Heart right ventricle (tissue), 16 donors: ENCODE data around the gene GPATCH8. TPM values are rescaled to one million over a fixed set of nuclear protein-coding genes. Genes with fewer than 3 reads are reported as not detected.
"Not testable (repeated sequence)": the region's sequence is repeated elsewhere in the genome, so short reads cannot be mapped to it uniquely, and the experiment has no call there.

Experiments
- ATAC-seq, 8 donors: fragments of 200-7000 bp; cut with Tn5 transposase; one replicate each; pipeline ENCODE4 v1.9.1; 2020; ENCODE audit warnings: mild to moderate bottlenecking in 8 of 8, moderate library complexity in 8 of 8, moderate number of reproducible peaks in 1 of 8
- DNase-seq, 2 donors: peaks; one replicate each; pipeline ENCODE4 v3.0.0-alpha.2; 2020
- H3K27ac ChIP-seq, 10 donors: fragments of 200-600 bp; sonication (generic) in 2 of 10; one replicate each; pipeline versions ENCODE4 v1.5.0 to v1.8.0; 2020 to 2022; ENCODE audit warnings: mild to moderate bottlenecking in 3 of 10
- H3K27me3 ChIP-seq, 7 donors: fragments of 200-600 bp; one replicate each; pipeline ENCODE4 v1.8.0; 2021 to 2022; ENCODE audit warnings: mild to moderate bottlenecking in 2 of 7
- H3K36me3 ChIP-seq, 9 donors: fragments of 200-600 bp; sonication (generic) in 1 of 9; one replicate each; pipeline versions ENCODE4 v1.5.0 to v1.8.0; 2020 to 2022; ENCODE audit warnings: mild to moderate bottlenecking in 2 of 9
- H3K4me1 ChIP-seq, 9 donors: fragments of 200-600 bp; sonication (generic) in 1 of 9; one replicate each; pipeline versions ENCODE4 v1.5.0 to v1.8.0; 2020 to 2022; ENCODE audit warnings: mild to moderate bottlenecking in 4 of 9
- H3K4me3 ChIP-seq, 10 donors: fragments of 200-600 bp; sonication (generic) in 2 of 10; one replicate each; pipeline versions ENCODE4 v1.5.0 to v1.8.0; 2020 to 2022; ENCODE audit warnings: mild to moderate bottlenecking in 7 of 10, moderate library complexity in 2 of 10
- H3K9me3 ChIP-seq, 11 donors: fragments of 200-600 bp in 10 of 11; sonication (generic) in 2 of 11; one replicate each; pipeline versions ENCODE4 v1.5.0 to v1.8.0; 2013 to 2022; ENCODE audit warnings: mild to moderate bottlenecking in 2 of 11, control low read depth in 1 of 11, moderate library complexity in 1 of 11
- CTCF ChIP-seq, 9 donors: fragments of 200-600 bp; sonication (generic) in 2 of 9; IDR thresholded peaks; one replicate each; pipeline versions ENCODE4 v1.5.0 to v1.8.0; 2021 to 2022; ENCODE audit warnings: antibody characterized with exemption in 9 of 9, mild to moderate bottlenecking in 5 of 9, moderate library complexity in 1 of 9
- WGBS, 2 donors: extraction: QIAGEN DNeasy Blood & Tissue Kit; methylation state at CpG; one replicate each; pipeline ENCODE4 v1.1.7; 2013; ENCODE audit warnings: inconsistent platforms in 1 of 2; 5-methylcytosine and 5-hydroxymethylcytosine counted together
- intact Hi-C, 10 donors: fragments of 100-400 bp; cut with DNase I; formaldehyde crosslinking; loops; one replicate each; pipeline versions ENCODE4 v1.11.1 to v1.14.2; 2022
- polyA plus RNA-seq, 2 donors: library from polyadenylated mRNA; stranded (reverse); fragments of 200-250 nt; gene quantifications; one replicate each; pipeline ENCODE4 v1.2.3, GENCODE V29; 2013
- total RNA-seq, 10 donors: library from RNA; stranded (reverse); fragmentation: NEBNext Ultra II Directional in 3 of 10; extraction: Animal tissue kit (Norgen Biotek cat#: 25700) in 3 of 10; gene quantifications; one replicate each; pipeline versions ENCODE4 v1.2.1 to v1.2.4, GENCODE V29; 2021 to 2023
- donor health status: Arrhythmogenic right ventricular cardiomyopathy.
- donor health status: ischemic (EF 13 %, LVEDD 7.1; RV severe dilation, severe dysfunction).
- donor health status: healthy with polysubstance abuse.
- donor health status: DM: no; HTN: yes; CAD: no.
- donor health status: DM: no; HTN: no; CAD: no.
- donor health status: ischemic (EF 25% LVEDD 6.9; RV normal size, moderate dysfunction).
- donor health status: ischemic (EF 25% LVEDD 5.7; RV mildly dilated, moderate dysfunction).
- donor health status: healthy.
- donor health status: DM: yes; HTN: yes; CAD: no.
- donor health status: Ischemic cardiomyopathy.
- donor health status: ischemic (EF 35%, LVEDD 5.7; RV mildly dilated, moderate dysfunction).
- donor health status: nonischemic (EF 11% LVEDD 7.7; RV severe dilation, severe dysfunction).
- donor health status: DM: yes; HTN: yes; CAD: no.
- donor health status: PGD.
- donor health status: ischemic (EF 29% LVEDD 5.4; RV normal size, mild dysfunction).
- donor health status: nonischemic (EF 23%, LVEDD 6.1; RV moderate dilation, normal function).

GPATCH8 gene
- total and polyA plus RNA-seq, 12 donors: 5.8 to 25.1 (median 22.0) TPM

DNA sequence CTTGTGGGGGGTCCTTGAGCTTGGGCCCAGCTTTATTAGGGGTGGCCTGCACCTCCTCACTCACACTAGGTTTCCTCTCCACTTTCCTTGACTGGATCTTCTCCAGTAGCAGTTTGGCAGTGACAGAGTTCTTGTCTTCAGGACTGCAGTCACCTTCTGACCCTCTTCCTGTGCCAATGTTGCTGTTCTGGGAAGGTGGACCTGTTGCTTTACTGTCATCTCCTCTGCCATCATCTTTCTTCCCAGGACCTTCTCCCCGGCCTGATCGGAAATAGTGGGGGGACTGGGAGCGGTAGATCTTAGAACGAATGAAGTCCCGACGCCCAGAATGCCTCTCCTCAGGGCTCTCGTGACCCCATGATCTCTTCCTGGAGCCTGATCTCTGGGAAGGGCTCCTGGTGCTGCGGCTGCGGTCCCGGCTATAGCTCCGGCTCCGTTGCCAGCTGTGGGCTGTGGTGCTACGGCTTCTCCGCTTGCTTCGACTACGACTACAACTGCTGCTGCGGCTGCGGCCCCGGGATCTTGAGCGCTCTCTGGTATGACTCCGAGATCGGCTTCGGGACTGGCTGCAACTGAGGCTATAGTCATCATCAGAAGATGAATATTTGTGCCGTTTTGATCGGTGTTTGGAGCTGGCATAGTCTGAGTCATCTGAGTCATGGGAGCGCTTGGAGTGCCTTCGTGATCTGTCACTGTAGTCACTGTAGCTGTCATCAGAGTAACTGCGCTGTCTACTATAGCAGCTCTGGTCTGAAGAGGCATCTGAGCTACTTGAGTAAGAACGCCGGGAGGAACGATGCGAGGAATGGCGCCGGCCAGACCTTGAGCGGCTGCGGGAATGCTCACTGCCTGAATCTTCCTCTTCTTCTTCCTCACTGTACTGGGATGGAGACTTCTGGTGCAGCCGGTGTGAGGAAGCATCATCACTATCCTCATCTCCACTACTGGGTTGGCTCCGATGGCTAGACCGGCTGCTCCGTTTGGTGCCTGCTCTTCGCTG lies 104.2 kb downstream of the GPATCH8 start:
- no peak overlapping the region for H3K4me3 ChIP-seq
- ATAC-seq (peak in 2 of 8 donors; percentile 15 to 56), DNase-seq (no peak)
- no peaks in the 10 kb centered on the region for H3K4me1 ChIP-seq
- no peaks in the 10 kb centered on the region for H3K27me3 ChIP-seq
- H3K27ac ChIP-seq: no peak overlapping the region
- no peaks in the 10 kb centered on the region for H3K9me3 ChIP-seq
- whole genome bisulfite sequencing, 2 donors: 96 to 98% methylated on average over 41 of the region's 41 CpGs
- TF ChIP-seq CTCF (IDR thresholded peaks at IDR 0.05): no peak
- H3K36me3 ChIP-seq: peaks cover 0 to 85% (median 36%) of the 10 kb centered on the region in 9 donors
- intact Hi-C loops: loop anchor here in 1 of 10 donors (10.0 kb wide), 1 partner anchor 126 kb away; no protein-coding TSS in a partner anchor

DNA sequence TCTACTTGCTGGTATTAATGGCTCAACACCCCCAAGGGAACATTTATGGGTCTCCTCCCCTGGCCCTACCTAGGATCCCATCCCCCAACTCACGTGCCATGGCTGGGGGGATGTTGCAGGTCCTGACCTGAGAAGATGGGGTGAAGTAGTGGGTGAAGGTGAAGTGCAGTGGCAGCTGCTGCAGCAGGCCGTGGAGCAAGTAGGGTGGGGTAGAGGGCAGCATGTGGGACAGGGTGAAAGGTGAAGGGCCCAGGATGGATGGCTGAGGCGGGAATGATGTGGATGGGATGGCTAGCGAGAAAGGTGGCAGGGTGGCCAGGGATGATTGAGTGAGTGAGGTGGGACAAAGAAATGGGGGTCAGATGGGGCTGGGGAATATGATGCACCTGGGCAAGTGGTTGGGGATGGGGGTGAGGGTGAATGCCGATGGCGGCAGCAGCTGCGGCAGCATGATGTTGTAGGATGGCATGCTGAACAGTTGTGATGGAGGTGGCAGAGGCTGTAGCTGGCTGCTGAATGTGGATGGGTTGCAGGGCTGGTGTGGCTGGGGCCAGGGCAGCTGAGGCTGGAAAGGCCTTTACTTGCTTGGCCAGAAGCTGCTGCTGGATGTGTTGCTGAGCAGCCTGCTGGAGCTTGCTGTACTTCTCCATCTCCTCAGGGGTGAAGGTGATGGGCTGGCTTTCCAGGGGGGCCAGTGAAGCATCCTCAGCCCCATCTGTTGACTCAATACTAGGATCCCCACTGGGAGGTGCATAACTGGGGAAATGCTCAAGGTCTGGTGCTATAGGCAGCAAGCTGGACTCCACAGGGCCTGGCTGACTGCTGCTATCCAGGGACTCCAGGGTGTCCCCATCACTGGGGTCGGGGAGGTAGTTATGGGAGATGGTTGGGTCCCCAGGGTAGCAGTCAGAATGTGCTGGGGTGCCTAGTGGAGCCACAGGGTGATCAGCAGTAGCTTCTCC lies 105.4 kb downstream of the GPATCH8 start:
- TF ChIP-seq CTCF (IDR thresholded peaks at IDR 0.05): no peak
- Histone ChIP-seq H3K27me3 (no peaks in the 10 kb centered on the region), H3K4me1 (peaks cover 0 to 7% (median 0%) of the 10 kb centered on the region in 9 donors), H3K4me3 (no peak overlapping the region), H3K36me3 (peaks cover 0 to 72% (median 36%) of the 10 kb centered on the region in 9 donors), H3K27ac (no peak overlapping the region), H3K9me3 (no peaks in the 10 kb centered on the region)
- no peak for ATAC-seq
- no peak for DNase-seq
- 95 to 96% methylated on average over 8 of the region's 8 CpGs for WGBS, 2 donors
- intact Hi-C loops: loop anchor here in 1 of 10 donors (10.0 kb wide), 1 partner anchor 127 kb away; no protein-coding TSS in a partner anchor

GRCh38 chr17:44396946-44397345 lies 106.3 kb downstream of the GPATCH8 start:
- 91 to 96% methylated on average over 5 of the region's 5 CpGs for WGBS, 2 donors
- intact Hi-C loops: loop anchor here in 1 of 10 donors (10.0 kb wide), 1 partner anchor 128 kb away; no protein-coding TSS in a partner anchor
- peaks cover 0 to 7% (median 0%) of the 10 kb centered on the region in 9 donors for H3K4me1 ChIP-seq
- H3K27me3 ChIP-seq: no peaks in the 10 kb centered on the region
- ATAC-seq: no peak
- peaks cover 0 to 64% (median 36%) of the 10 kb centered on the region in 9 donors for H3K36me3 ChIP-seq
- no peak for DNase-seq
- no peak overlapping the region for H3K4me3 ChIP-seq
- no peaks in the 10 kb centered on the region for H3K9me3 ChIP-seq
- TF ChIP-seq CTCF (IDR thresholded peaks at IDR 0.05): no peak
- no peak overlapping the region for H3K27ac ChIP-seq

GRCh38 chr17:44394833-44395232 lies 108.4 kb downstream of the GPATCH8 start:
- no peaks in the 10 kb centered on the region for H3K9me3 ChIP-seq
- peaks cover 0 to 7% (median 0%) of the 10 kb centered on the region in 9 donors for H3K4me1 ChIP-seq
- H3K27me3 ChIP-seq: no peaks in the 10 kb centered on the region
- intact Hi-C loops: loop anchor here in 1 of 10 donors (10.0 kb wide), 1 partner anchor 130 kb away; no protein-coding TSS in a partner anchor
- no peak overlapping the region for H3K4me3 ChIP-seq
- no peak overlapping the region for H3K27ac ChIP-seq
- 95 to 98% methylated on average over 2 of the region's 2 CpGs for WGBS, 2 donors
- peaks cover 0 to 43% (median 17%) of the 10 kb centered on the region in 9 donors for H3K36me3 ChIP-seq
- DNase-seq: no peak
- ATAC-seq: no peak
- no peak for TF ChIP-seq CTCF (IDR thresholded peaks at IDR 0.05)

- H3K4me1 ChIP-seq: not testable (repeated sequence)
These were observed 109.1 kb downstream of the GPATCH8 start for GRCh38 chr17:44394112-44394511.

More at GRCh38 chr17:44394112-44394511, 109.1 kb downstream of the GPATCH8 start:
- intact Hi-C loops: loop anchor here in 1 of 10 donors (10.0 kb wide), 1 partner anchor 131 kb away; no protein-coding TSS in a partner anchor
- H3K36me3 ChIP-seq: peaks cover 0 to 36% (median 11%) of the 10 kb centered on the region in 9 donors
- H3K9me3 ChIP-seq, DNase-seq, H3K27me3 ChIP-seq, ATAC-seq, H3K27ac ChIP-seq, H3K4me3 ChIP-seq: not testable (repeated sequence)
- 96 to 99% methylated on average over 9 of the region's 9 CpGs for WGBS, 2 donors
